Peyer's patch (tissue), 4 donors: ENCODE data around the gene TNFRSF4. TPM values are rescaled to one million over a fixed set of nuclear protein-coding genes. Genes with fewer than 3 reads are reported as not detected.
"Not testable (repeated sequence)": the region's sequence is repeated elsewhere in the genome, so short reads cannot be mapped to it uniquely, and the experiment has no call there.

Source experiments
- DNase-seq, 3 donors: peaks; one replicate each; pipeline ENCODE4 v3.0.0-alpha.2; 2017 to 2019
- H3K27ac ChIP-seq, 4 donors: fragments of 200-600 bp; sonication (generic); one replicate each; pipeline ENCODE4 v1.5.1; 2016 to 2019
- H3K27me3 ChIP-seq, 2 donors: fragments of 200-600 bp; sonication (generic); one replicate each; pipeline ENCODE4 v1.5.1; 2019
- H3K36me3 ChIP-seq, 3 donors: fragments of 200-600 bp; sonication (generic); one replicate each; pipeline ENCODE4 v1.5.1; 2016 to 2019
- H3K4me1 ChIP-seq, 4 donors: fragments of 200-600 bp; sonication (generic); one replicate each; pipeline ENCODE4 v1.5.1; 2016 to 2019
- H3K4me3 ChIP-seq, 4 donors: fragments of 200-600 bp; sonication (generic); 1 replicate in 3 of 4; 2 replicates in 1 of 4; pipeline ENCODE4 v1.5.1; 2016 to 2019; ENCODE audit warnings: mild to moderate bottlenecking in 1 of 4
- H3K9me3 ChIP-seq, 4 donors: fragments of 200-600 bp; sonication (generic); one replicate each; pipeline ENCODE4 v1.5.1; 2016 to 2019; ENCODE audit warnings: mild to moderate bottlenecking in 1 of 4
- CTCF ChIP-seq, 6 experiments: fragments of 450-650 bp in 4 of 6; fragments of 200-600 bp in 2 of 6; sonication (generic) in 1 of 6; IDR thresholded peaks; one replicate each; pipeline ENCODE4 v1.5.1; 2017 to 2019; ENCODE audit warnings: antibody characterized with exemption in 6 of 6, mild to moderate bottlenecking in 3 of 6, moderate library complexity in 1 of 6
- POLR2A ChIP-seq, 2 donors: fragments of 450-650 bp; IDR thresholded peaks; one replicate each; pipeline ENCODE4 v1.5.1; 2017; ENCODE audit warnings: antibody characterized with exemption in 2 of 2, mild to moderate bottlenecking in 2 of 2, moderate library complexity in 2 of 2
- total RNA-seq, 4 donors: library from RNA; depleted of rRNA; stranded (reverse); fragments of >200 nt; gene quantifications; one replicate each; pipeline ENCODE4 v1.1.0, GENCODE V29; 2016

The TNFRSF4 gene
- total RNA-seq, 4 donors from 2014 or later, result 1.6 to 9.1 (median 2.8) TPM; not detected in 1

DNA sequence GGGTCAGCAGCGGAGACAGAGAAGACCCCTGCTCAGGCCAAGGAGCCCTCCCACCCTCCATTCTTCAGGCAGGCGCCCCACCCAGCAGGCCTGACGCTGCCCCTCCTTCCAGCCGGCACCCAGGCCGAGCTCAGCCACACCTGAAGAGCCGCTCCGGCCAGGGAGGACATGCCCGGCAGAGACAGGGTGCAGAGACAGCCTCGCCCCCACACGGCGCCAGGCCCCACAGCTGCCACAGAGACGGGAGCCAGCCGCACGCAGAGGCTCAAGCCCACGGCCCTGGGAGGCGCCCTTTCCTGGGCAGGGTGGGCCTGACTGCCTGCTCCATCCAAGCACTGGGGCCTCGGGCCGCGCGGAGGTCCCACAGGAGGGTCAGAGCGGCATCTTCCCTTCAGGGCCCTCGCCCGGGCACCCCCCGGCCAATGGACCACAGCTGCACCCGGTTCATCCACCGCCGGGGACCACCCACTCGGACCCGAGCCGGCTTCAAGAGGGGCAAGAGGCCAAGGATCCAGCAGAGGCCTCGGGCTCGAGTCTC is 35.1 kb downstream of the TNFRSF4 start:
- no peaks in the 10 kb centered on the region for H3K9me3 ChIP-seq
- H3K36me3 ChIP-seq, result no peaks in the 10 kb centered on the region
- H3K4me1 ChIP-seq, result peaks cover 0 to 3% (median 0%) of the 10 kb centered on the region in 4 donors
- H3K27ac ChIP-seq, result no peak overlapping the region
- TF ChIP-seq CTCF (IDR thresholded peaks at IDR 0.05) (no peak), POLR2A (IDR thresholded peaks at IDR 0.05) (no peak)
- peak in 1 of 3 donors; percentile 42 for DNase-seq
- H3K4me3 ChIP-seq, result no peak overlapping the region
- no peaks in the 10 kb centered on the region for H3K27me3 ChIP-seq

DNA sequence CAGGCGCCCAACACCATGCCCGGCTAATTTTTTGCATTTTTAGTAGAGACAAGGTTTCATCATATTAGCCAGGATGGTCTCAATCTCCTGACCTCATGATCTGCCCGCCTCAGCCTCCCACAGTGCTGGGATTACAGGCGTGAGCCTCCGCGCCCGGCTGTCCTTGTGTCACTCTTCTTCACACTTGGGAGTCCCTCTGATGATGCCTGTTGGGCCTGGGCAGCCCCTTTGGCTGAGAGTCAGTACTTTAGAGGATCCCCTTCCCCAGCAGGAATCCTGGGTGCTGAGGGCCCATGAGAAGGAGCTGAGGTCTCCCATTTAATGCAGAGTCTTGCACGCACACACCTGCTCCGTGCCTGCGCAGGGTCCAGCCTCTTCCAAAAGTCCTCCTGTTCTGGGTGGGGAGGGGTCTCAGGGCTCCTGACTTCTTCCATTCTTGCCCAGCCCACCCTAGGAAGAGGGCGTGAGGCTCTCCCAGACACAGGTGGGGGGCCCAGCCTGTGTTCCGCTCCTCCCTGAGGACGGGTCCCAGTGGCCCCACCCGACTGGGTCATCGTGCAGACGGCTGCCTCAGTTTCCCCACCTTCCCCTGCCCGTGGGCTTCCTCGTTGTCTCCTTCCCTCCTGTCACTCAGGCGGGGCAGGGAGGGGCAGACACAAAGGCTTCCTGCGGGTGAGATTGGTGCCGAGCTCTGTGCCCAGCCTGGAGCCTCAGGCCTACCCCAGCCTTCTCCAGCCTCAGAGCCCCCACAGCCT is 36.3 kb downstream of the TNFRSF4 start:
- no peaks in the 10 kb centered on the region for H3K9me3 ChIP-seq
- H3K27me3 ChIP-seq, result no peaks in the 10 kb centered on the region
- DNase-seq, result peak in 1 of 3 donors; percentile 40
- H3K36me3 ChIP-seq, result no peaks in the 10 kb centered on the region
- H3K4me1 ChIP-seq, result peaks cover 0 to 11% (median 2%) of the 10 kb centered on the region in 4 donors
- TF ChIP-seq POLR2A (IDR thresholded peaks at IDR 0.05) (no peak), CTCF (IDR thresholded peaks at IDR 0.05) (no peak)
- H3K4me3 ChIP-seq, result no peak overlapping the region
- H3K27ac ChIP-seq, result no peak overlapping the region

GRCh38 chr1:1176931-1177330 is 37.0 kb downstream of the TNFRSF4 start:
- H3K4me3 ChIP-seq, result no peak overlapping the region
- no peaks in the 10 kb centered on the region for H3K9me3 ChIP-seq
- no peaks in the 10 kb centered on the region for H3K27me3 ChIP-seq
- no peaks in the 10 kb centered on the region for H3K36me3 ChIP-seq
- DNase-seq, result peak in 1 of 3 donors; percentile 27
- H3K27ac ChIP-seq, result no peak overlapping the region
- peaks cover 0 to 17% (median 2%) of the 10 kb centered on the region in 4 donors for H3K4me1 ChIP-seq
- no peak for TF ChIP-seq CTCF (IDR thresholded peaks at IDR 0.05)
- TF ChIP-seq POLR2A (IDR thresholded peaks at IDR 0.05), result no peak

DNA sequence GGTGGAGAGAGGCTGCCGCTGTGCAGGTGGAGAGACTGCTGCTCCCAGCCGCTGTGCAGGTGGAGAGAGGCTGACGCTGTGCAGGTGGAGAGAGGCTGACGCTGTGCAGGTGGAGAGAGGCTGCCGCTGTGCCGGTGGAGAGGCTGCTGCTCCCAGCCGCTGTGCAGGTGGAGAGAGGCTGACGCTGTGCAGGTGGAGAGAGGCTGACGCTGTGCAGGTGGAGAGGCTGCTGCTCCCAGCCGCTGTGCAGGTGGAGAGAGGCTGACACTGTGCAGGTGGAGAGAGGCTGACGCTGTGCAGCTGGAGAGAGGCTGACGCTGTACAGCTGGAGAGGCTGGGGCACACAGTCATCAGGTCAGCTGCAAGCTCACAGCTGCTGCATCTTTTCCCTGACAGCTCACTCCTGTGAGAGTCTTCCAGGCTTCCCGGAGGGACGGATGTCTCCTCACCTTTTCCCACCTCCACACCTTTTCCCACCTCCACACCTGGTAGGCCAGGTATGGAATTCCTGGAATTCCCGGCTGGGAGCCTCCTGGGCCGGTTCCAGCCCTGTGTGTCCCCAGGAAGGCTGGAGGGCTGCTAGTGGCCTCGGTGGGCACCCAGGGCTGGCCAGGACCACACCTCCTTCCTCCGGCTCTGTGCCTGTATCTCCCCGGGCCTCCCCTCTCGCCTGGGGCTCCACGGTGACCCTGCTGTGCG is 37.7 kb downstream of the TNFRSF4 start:
- not testable (repeated sequence) for H3K27ac ChIP-seq, H3K27me3 ChIP-seq, H3K36me3 ChIP-seq, H3K4me3 ChIP-seq, H3K9me3 ChIP-seq
- peak in 1 of 3 donors; percentile 42 for DNase-seq
- H3K4me1 ChIP-seq, result peaks cover 0 to 23% (median 2%) of the 10 kb centered on the region in 4 donors

- H3K4me1 ChIP-seq, result peaks cover 0 to 27% (median 2%) of the 10 kb centered on the region in 4 donors
- H3K27me3 ChIP-seq, result no peaks in the 10 kb centered on the region
- no peak overlapping the region for H3K4me3 ChIP-seq
- TF ChIP-seq CTCF (IDR thresholded peaks at IDR 0.05) (no peak), POLR2A (IDR thresholded peaks at IDR 0.05) (no peak)
- no peaks in the 10 kb centered on the region for H3K9me3 ChIP-seq
- H3K36me3 ChIP-seq, result no peaks in the 10 kb centered on the region
- DNase-seq, result peak in 2 of 3 donors; percentile 41 to 47
- no peak overlapping the region for H3K27ac ChIP-seq
Measured at GRCh38 chr1:1175221-1176062, 38.5 kb downstream of the TNFRSF4 start.
